ENCODE results near the gene PPP4R4. TPM values are rescaled to one million over a fixed set of nuclear protein-coding genes. Genes with fewer than 3 reads are reported as not detected.

The PPP4R4 gene
- total RNA-seq, 1 donor from 2014 or later: 25.5 TPM

DNA sequence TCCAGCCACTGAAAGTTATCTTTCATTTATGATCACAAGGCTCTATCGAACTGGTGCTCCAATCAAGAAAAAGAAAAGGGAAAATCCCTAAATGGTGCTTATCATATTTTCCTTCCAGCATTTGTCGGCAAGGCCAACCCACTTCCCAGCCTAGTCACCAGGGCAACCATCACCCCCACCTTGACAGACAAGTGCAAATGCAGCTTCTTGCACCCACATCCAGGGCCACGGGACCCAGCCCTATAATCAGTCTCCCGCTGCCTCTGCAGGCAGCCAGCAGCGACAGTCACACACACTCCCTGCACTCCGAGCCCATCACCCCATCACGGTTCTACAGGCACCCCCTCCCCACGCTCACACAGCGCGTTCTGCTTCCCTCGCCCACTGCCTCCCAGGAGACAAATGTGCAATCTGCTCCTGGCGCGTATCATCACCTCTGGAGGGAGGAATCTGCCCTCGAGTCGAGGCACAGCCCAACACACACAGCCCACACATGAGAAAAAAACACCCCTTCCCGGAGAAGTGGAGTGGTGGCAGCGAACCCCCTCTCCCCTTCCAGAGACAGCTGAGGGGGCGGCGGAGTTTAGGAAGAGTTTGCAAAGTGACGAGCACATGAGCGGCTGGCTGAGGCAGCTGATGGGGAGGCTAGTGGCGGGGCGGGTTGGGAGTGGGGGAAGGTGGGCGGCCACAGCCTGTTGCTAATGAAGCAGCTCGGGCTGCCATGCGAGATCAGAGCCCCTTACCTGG lies 9.3 kb upstream of the PPP4R4 start:
- no peaks in the 10 kb centered on the region for H4K20me1 ChIP-seq (ENCODE audit: low read depth)
- no peaks in the 10 kb centered on the region for H3K9me3 ChIP-seq (ENCODE audit: low read depth)
- Mint-ChIP-seq H3K9me3 (no peaks in the 10 kb centered on the region), H3K4me1 (peaks cover 32% of the 10 kb centered on the region), H3K4me3 (peak overlapping the region; percentile 59), H3K36me3 (no peaks in the 10 kb centered on the region), H3K27me3 (ENCODE audit: insufficient read depth, low read depth) (peaks cover 8% of the 10 kb centered on the region), H3K27ac (peak overlapping the region; percentile 88)
- peaks cover 16% of the 10 kb centered on the region for H3K4me1 ChIP-seq
- no peak overlapping the region for H3K27ac ChIP-seq
- TF ChIP-seq EZH2phosphoT487 (IDR thresholded peaks at IDR 0.05) (no peak), EZH2 (IDR thresholded peaks at IDR 0.05) (no peak)
- no peaks in the 10 kb centered on the region for H3K79me2 ChIP-seq (ENCODE audit: low read depth)
- no peaks in the 10 kb centered on the region for H3F3A ChIP-seq (ENCODE audit: low read depth)
- H2AFZ ChIP-seq (replicated peaks): peak overlapping the region; percentile 71
- no peaks in the 10 kb centered on the region for H3K36me3 ChIP-seq
- no peak overlapping the region for H3K4me3 ChIP-seq
- no peak overlapping the region for H3K9ac ChIP-seq
- H3K27me3 ChIP-seq: no peaks in the 10 kb centered on the region
- DNase-seq (ENCODE audit: low spot score): peak; percentile 11
- peak overlapping the region; percentile 4 for H3K4me2 ChIP-seq

DNA sequence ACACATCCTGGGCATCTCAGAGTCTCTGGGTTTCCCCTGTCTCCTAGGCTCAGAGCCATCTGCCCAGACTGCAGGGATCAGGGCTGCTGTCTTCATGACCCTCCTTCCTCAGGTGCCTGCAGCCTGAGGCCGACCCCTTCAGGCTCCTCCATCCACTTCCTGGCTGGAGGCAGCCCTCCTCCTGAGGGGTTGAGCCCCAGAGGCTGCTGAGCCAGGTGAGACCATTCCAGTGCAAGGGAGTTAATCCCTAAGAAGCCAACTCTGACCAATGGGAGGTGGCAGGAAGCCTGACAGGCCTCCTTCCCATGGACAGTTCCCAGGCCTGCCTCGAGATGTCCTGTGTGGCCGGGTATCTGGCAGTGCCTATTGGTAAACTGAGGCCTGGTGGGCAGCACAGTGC lies 8.4 kb upstream of the PPP4R4 start:
- Mint-ChIP-seq H3K27ac (no peak overlapping the region), H3K4me1 (peaks cover 32% of the 10 kb centered on the region), H3K4me3 (no peak overlapping the region), H3K9me3 (no peaks in the 10 kb centered on the region), H3K27me3 (ENCODE audit: insufficient read depth, low read depth) (peaks cover 8% of the 10 kb centered on the region), H3K36me3 (no peaks in the 10 kb centered on the region)
- Histone ChIP-seq H3K36me3 (no peaks in the 10 kb centered on the region), H3K79me2 (ENCODE audit: low read depth) (no peaks in the 10 kb centered on the region), H4K20me1 (ENCODE audit: low read depth) (no peaks in the 10 kb centered on the region), H3K4me3 (no peak overlapping the region), H3F3A (ENCODE audit: low read depth) (no peaks in the 10 kb centered on the region), H3K4me1 (peaks cover 16% of the 10 kb centered on the region), H3K27ac (no peak overlapping the region), H3K4me2 (no peak overlapping the region), H3K27me3 (no peaks in the 10 kb centered on the region), H3K9me3 (ENCODE audit: low read depth) (no peaks in the 10 kb centered on the region), H3K9ac (no peak overlapping the region), H2AFZ (replicated peaks) (no peak overlapping the region)
- TF ChIP-seq, protein P1, sequence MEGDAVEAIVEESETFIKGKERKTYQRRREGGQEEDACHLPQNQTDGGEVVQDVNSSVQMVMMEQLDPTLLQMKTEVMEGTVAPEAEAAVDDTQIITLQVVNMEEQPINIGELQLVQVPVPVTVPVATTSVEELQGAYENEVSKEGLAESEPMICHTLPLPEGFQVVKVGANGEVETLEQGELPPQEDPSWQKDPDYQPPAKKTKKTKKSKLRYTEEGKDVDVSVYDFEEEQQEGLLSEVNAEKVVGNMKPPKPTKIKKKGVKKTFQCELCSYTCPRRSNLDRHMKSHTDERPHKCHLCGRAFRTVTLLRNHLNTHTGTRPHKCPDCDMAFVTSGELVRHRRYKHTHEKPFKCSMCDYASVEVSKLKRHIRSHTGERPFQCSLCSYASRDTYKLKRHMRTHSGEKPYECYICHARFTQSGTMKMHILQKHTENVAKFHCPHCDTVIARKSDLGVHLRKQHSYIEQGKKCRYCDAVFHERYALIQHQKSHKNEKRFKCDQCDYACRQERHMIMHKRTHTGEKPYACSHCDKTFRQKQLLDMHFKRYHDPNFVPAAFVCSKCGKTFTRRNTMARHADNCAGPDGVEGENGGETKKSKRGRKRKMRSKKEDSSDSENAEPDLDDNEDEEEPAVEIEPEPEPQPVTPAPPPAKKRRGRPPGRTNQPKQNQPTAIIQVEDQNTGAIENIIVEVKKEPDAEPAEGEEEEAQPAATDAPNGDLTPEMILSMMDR (IDR thresholded peaks at IDR 0.05): no peak
- TF ChIP-seq EZH2phosphoT487 (IDR thresholded peaks at IDR 0.05): no peak
- TF ChIP-seq EZH2 (IDR thresholded peaks at IDR 0.05): no peak
- no peak for DNase-seq (ENCODE audit: low spot score)

DNA sequence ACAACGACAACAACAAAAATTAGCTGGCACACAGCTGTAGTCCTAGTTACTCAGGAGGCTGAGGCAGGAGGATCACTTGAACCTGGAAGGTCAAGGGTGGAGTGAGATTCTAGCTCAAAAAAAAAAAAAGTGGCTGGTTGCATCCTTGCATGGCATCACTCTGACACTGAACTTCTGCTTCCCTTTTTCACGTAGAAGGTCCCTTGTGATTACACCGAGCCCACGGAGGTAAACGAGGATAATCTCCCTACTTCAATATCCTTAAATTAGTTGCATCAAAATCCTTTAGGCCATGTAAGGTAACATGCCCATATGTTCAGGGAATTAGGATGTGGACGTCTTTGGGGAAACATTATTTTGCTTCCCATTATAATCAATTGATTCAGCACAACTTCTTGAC lies 4.0 kb upstream of the PPP4R4 start:
- peaks cover 13% of the 10 kb centered on the region for H3K4me1 Mint-ChIP-seq
- Histone ChIP-seq H3K4me3 (no peak overlapping the region), H3K9ac (no peak overlapping the region), H3F3A (ENCODE audit: low read depth) (peaks cover 16% of the 10 kb centered on the region), H3K9me3 (ENCODE audit: low read depth) (no peaks in the 10 kb centered on the region), H3K36me3 (no peaks in the 10 kb centered on the region), H3K4me1 (no peaks in the 10 kb centered on the region), H2AFZ (replicated peaks) (no peak overlapping the region), H3K4me2 (no peak overlapping the region), H3K27me3 (peaks cover 20% of the 10 kb centered on the region), H3K27ac (no peak overlapping the region), H3K79me2 (ENCODE audit: low read depth) (peaks cover 6% of the 10 kb centered on the region), H4K20me1 (ENCODE audit: low read depth) (no peaks in the 10 kb centered on the region)
- H3K27me3 Mint-ChIP-seq (ENCODE audit: insufficient read depth, low read depth): peaks cover 5% of the 10 kb centered on the region
- no peaks in the 10 kb centered on the region for H3K9me3 Mint-ChIP-seq
- no peak overlapping the region for H3K27ac Mint-ChIP-seq
- H3K36me3 Mint-ChIP-seq: no peaks in the 10 kb centered on the region
- no peak for DNase-seq (ENCODE audit: low spot score)
- TF ChIP-seq, protein P1 (IDR thresholded peaks at IDR 0.05): no peak
- TF ChIP-seq EZH2phosphoT487 (IDR thresholded peaks at IDR 0.05) (no peak), EZH2 (IDR thresholded peaks at IDR 0.05) (no peak)
- no peak overlapping the region for H3K4me3 Mint-ChIP-seq

DNA sequence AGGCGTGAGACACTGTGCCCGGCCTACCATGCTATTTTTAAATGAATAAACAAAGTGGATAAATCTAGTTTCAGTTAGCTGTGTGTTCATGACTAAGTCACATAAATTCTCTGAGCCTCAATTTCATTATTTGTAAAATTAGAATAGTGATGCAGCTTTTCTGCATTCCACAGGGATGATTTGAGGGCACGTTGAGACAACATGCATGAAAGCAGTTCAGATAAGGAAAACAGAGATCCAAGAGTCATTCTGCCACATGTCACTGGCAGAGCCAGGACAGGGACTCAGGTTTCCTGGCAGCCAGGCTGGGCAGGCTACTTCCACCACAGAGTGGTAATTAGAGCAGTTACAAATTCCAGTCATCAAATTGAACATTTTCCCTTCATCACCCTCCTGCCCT lies 2.9 kb upstream of the PPP4R4 start:
- no peak overlapping the region for H3K9ac ChIP-seq
- DNase-seq (ENCODE audit: low spot score): no peak
- H3F3A ChIP-seq (ENCODE audit: low read depth): peaks cover 16% of the 10 kb centered on the region
- H4K20me1 ChIP-seq (ENCODE audit: low read depth): no peaks in the 10 kb centered on the region
- H3K36me3 Mint-ChIP-seq: no peaks in the 10 kb centered on the region
- H3K4me1 ChIP-seq: peaks cover 9% of the 10 kb centered on the region
- H3K79me2 ChIP-seq (ENCODE audit: low read depth): peaks cover 17% of the 10 kb centered on the region
- no peak overlapping the region for H2AFZ ChIP-seq (replicated peaks)
- H3K4me3 Mint-ChIP-seq: no peak overlapping the region
- H3K27me3 ChIP-seq: peaks cover 20% of the 10 kb centered on the region
- H3K4me3 ChIP-seq: no peak overlapping the region
- no peaks in the 10 kb centered on the region for H3K9me3 ChIP-seq (ENCODE audit: low read depth)
- H3K36me3 ChIP-seq: no peaks in the 10 kb centered on the region
- peaks cover 15% of the 10 kb centered on the region for H3K27me3 Mint-ChIP-seq (ENCODE audit: insufficient read depth, low read depth)
- H3K4me1 Mint-ChIP-seq: peaks cover 18% of the 10 kb centered on the region
- no peak overlapping the region for H3K4me2 ChIP-seq
- TF ChIP-seq EZH2 (IDR thresholded peaks at IDR 0.05): no peak
- no peak for TF ChIP-seq EZH2phosphoT487 (IDR thresholded peaks at IDR 0.05)
- TF ChIP-seq, protein P1 (IDR thresholded peaks at IDR 0.05): no peak
- no peak overlapping the region for H3K27ac ChIP-seq
- H3K27ac Mint-ChIP-seq: no peak overlapping the region
- no peaks in the 10 kb centered on the region for H3K9me3 Mint-ChIP-seq
